NCI-H146 treated with DMSO at 0.1 percent for 48 hours (cell line): ENCODE data around the gene LY86.
A peak's percentile ranks its signal among the peaks of the same experiment; 100 is the strongest.

ENCODE experiments used
- DNase-seq: peaks from one replicate; lab custom pipeline; 2025; ENCODE audit not compliant: unreplicated experiment; lab: John Stamatoyannopoulos, UW

Gene LY86

GRCh38 chr6:6679633-6680032, 91.1 kb downstream of the LY86 start:
- DNase-seq: no peak

DNA sequence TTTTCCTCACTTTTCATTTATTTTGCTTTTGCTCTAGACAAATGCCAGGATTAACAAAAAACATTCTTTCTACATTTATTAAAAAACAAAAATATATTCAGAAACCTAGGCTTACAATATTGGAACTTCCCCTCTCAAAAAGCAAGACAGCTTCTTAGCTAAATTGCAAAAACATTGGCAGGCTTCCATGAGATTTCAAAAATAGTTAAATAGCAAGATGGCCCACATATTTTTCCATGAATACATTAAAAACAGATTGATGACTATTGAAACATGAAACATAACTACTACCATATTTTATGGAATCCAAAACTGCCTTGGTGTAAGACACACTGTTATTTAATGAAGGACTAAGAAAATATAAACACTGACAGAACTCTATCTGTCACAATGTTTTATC, 92.0 kb downstream of the LY86 start:
- DNase-seq: no peak

DNA sequence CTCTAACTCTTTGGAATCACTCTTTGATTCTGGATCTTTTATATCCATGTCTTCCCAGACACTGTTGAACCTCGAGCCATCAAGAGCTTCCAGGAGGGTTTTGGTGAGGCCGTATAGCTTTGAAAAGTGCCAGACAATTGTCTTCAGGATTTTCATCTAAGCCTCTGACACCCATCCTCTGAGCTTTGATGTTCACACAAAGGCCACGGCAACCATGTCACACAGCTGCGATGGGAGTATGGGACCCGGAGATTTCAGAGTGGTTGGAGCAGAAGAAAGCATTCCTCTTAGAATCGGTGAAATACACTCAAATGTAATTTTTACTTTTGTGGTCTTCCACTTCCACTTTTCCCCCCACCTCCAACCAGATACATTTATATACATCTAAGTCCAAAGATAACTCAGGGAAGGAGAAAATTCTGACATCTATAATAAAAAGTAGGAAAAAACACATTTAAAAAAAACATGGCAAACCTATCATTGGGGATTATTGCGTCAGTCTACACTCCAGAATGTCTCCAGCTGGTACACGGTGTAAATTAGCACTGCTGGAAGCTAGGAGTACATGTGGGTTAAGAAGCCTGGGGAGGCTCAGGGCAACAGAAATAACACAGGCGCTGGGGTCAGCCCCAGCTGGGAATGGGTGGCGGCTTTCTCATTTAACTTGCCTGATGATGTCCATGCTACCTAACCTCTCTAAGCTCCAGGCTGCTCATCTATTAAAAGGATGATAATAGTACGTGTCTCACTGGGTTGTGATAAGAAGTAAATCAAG, 92.7 kb downstream of the LY86 start:
- DNase-seq: no peak

DNA sequence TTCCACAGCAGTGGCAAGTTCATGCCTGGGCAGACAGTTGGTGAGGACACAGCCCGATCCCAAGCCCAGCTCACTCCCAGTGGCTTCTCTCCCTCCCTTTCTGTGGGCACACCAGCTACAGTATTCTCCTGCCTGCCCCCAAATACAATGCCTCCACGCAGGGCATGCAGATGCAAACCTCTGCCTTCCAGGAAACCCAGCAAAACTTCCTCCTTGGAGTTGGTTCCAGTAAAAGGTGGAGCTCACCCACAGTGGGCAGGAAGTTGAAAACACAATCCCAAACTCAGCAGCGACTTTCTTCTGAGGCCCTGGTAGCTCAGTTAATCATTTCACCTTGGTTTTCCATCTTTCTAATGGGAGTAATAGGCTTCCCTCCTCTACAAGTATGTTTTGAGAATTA, 93.7 kb downstream of the LY86 start:
- no peak for DNase-seq

GRCh38 chr6:6683969-6684833, 95.7 kb downstream of the LY86 start:
- no peak for DNase-seq

GRCh38 chr6:6685249-6686040, 96.9 kb downstream of the LY86 start:
- DNase-seq: no peak

DNA sequence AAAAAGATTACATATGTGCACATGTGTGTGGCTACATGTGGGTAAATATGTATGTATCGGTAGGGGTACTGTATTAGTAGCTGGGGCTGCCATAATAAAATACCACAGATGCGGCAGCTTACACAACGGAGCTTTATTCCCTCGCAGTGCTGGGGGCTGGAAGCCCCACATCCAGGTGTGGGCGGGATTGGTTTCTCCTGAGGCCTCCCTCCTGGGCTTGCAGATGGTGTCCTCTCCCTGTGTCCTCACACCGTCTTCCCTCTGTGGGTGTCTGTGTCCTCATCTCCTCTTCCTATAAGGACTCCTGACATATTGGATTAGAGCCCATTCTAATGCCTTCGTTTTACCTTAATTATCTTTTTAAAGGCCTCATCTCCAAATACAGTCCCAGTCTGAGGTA, 97.7 kb downstream of the LY86 start:
- DNase-seq: no peak

DNA sequence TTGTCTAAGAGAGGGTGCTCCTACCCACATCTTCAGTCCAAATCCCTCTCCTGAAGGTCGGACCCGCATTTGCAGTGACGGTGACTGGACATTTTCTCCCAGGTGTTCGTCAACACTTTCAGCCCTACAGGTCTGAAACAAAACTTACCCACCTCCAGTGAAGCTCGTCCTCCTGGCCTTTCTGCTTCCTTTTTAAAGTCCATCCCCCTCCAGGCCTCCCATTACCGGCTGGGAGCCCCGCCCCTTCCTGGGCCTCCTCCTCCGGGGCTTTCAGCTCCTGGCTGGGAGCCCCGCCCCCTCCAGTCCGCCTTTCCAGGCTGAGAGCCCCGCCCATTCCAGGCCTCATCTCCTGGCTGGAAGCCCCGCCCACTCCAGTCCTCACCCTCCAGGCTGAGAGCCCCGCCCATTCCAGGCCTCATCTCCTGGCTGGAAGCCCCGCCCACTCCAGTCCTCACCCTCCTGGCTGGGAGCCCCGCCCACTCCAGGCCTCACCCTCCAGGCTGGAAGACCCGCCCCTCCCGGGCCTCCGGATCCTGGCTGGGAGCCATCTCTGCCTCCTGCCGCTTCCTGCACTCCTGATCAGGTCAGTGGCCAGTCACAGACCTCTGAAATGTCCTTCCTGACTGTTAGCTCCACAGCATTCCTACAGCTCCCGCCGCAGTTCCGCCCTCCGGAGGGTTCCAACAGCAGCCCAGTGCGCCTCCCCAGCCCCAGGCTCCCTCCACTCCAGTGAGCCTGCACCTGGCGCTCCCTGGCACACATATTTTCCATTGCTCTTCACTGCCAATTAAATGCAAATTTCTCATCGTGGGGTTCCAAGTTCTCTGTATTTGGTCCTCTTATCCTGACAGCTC, 98.5 kb downstream of the LY86 start:
- DNase-seq: peak; percentile 97

GRCh38 chr6:6688283-6688682, 99.8 kb downstream of the LY86 start:
- DNase-seq: peak; percentile 91

DNA sequence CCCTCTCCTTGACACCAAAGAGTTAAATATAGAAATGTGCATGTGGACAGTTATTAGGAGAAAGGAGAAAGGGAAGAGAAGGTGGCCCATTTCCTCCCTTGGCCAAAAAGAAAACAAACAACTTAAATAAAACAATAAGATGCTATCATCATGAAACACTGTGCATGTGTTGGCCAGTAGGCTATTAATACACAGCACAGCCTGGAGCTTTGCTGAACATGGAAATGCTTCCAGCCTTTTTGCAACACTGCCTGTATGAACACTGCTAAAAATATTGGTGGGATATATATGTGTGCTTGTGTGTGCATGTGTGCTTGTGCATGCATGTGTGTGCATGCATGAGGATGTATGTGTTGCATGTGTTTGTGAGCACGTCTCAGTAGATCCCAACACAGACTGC, 100.4 kb downstream of the LY86 start:
- DNase-seq: no peak

DNA sequence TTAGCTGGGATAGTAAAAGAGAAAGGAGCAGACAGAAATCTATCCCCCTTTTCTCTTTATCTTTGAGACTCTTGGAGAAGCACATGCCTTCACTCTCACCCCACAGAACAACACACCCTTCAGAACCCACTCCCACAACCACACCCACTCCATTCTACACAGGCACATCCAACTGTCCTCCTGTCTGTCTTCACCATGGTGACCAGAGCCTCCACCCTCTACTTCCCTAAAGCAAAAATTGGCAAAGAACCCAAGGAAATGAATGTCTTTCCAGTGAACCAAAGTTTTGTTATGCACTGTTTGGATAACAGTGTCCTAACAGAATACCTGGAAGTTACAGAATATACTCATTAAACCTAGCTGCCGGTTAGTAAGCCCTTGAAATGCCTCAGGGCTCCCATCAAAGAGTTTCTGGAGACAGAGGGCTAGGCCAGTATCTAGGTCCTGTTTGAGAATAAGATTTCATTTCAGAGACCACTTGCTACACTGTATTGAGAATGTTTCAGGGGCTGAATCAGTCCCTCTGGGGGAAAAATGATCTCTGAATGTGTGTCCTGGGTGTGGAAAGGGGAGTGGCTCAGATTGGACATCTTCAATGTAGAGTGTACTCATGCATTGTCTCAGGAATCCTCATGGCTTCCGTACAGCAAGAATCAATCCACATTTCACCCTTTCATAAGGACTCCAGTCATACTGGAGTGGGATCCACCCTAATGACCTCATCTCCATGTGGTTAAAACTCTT, 101.1 kb downstream of the LY86 start:
- no peak for DNase-seq

- no peak for DNase-seq
Measured at GRCh38 chr6:6690144-6690483, 101.6 kb downstream of the LY86 start.

DNA sequence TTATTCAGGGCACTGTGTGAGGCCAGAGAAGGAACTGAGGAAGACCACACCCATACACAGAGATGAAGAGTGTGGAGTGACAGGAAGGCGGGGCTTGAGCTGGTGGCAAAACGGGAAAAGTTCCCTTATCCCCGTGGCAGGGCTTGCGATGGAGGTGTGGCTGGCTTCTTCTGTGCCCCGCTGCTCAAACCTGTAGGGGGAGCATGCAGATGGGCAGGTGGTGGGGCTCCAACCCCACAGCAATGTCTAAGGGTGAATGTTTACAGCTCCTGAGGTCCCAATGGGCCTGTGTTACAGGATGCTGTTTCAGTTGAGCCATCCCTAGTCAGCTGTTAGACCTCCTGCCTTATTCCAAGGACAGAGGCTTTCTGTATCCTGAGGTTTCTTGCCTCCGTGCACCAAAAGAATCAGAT, 105.9 kb downstream of the LY86 start:
- no peak for DNase-seq

DNA sequence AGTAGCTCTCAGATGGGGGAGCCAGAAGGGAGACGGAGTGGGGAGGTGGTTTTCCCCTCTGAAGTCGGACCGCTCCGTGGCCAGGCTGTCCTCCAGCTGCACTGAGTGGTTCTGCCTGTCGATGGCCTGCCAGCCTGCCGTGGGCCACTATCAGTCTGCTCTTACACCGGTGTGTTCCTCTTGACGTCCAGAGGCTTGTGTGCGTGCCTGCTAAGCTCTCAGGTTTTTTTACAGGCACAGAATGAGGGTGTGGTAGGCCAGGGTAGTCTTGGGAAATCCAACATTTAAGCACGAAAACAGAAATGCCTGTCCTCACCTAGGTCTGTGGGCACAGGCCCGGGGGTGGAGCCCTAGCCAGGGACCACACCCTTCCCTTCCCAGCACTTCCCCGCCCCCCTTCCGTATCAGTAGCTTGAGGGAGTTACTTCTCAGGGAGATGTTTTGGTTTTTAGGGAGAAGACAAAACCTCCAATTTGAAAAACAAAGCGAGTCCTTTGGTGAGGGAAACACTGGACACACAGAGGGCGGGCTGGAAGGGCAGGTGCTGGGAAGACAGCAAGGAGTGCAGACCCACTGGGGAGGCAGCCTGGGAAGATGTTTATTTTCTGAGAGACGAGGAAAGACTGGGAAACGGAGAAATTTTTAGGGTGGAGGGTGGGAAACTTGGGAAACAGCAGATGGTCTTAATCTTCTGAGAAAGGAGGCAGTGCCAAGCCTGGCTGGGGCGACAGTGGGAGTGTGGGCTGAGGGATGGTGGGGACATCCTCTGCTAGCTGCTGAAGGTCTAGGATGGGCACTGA, 106.5 kb downstream of the LY86 start:
- peak; percentile 35 for DNase-seq

- DNase-seq: no peak
Measured at GRCh38 chr6:6695625-6696276, 107.2 kb downstream of the LY86 start.

DNA sequence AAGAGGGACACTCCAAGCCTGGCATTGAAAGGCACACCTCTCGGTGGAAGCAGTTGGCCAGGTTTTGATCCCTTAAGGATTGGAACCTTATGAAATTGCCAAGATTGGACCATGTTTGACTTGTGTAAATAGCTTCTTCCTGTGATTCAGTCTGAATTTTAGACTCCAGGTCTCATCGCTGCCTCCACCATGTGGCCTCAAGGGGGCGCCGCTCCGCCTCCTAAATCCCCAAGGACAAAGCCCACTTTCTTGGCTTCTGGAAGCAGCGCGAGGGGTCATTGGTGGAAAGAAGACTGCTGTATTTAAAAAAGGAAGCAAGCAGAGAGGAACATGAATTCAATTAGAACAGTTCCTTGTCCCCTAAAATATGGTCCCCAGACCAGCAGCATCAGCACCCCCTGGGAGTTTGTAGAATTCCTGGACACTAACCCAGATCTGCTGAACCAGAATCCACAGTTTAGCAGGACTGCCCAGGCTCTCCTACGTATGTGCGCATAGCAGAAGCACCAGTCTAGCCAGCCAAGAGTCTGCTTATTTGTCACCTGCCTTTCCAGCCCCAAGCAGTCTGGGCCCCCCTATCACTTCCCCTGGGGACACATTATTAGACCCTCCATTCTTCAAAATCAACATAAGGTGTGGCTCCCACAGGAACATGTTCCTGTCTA, 108.5 kb downstream of the LY86 start:
- DNase-seq: peak; percentile 49

- no peak for DNase-seq
Measured at GRCh38 chr6:6697620-6698019, 109.1 kb downstream of the LY86 start.

- peak; percentile 73 for DNase-seq
Measured at GRCh38 chr6:6699741-6700367, 111.3 kb downstream of the LY86 start.
